ENCODE data around the gene URI1. TPM values are rescaled to one million over a fixed set of nuclear protein-coding genes. Genes with fewer than 3 reads are reported as not detected.

The URI1 gene
- total RNA-seq, 2 donors from 2014 or later, result 49.6 to 59.7 TPM

GRCh38 chr19:30059741-30060457 is 117.9 kb downstream of the URI1 start:
- Mint-ChIP-seq H3K9me3 (no peaks in the 10 kb centered on the region), H3K27ac (no peak overlapping the region), H3K36me3 (ENCODE audit: low read depth) (no peaks in the 10 kb centered on the region), H3K27me3 (ENCODE audit: insufficient read depth) (no peaks in the 10 kb centered on the region), H3K4me3 (no peak overlapping the region), H3K4me1 (no peaks in the 10 kb centered on the region)
- 92 to 94% methylated on average over 11 to 27 of the region's 27 CpGs for WGBS, 2 experiments (ENCODE audit: insufficient coverage in 1 of 2, insufficient read length in 1 of 2)
- no peak for TF ChIP-seq CTCF (conservative IDR thresholded peaks at IDR 0.05)
- Histone ChIP-seq H3K4me3 (ENCODE audit: low read length) (no peak overlapping the region), H3K4me1 (ENCODE audit: control insufficient read depth, insufficient read depth, low read length) (no peaks in the 10 kb centered on the region), H3K27me3 (ENCODE audit: control insufficient read depth, insufficient read depth, low read length, poor library complexity, severe bottlenecking) (no peaks in the 10 kb centered on the region), H3K9ac (ENCODE audit: extremely low read depth, low read length, poor library complexity, severe bottlenecking) (no peak overlapping the region), H3K9me3 (ENCODE audit: control insufficient read depth, low read length) (no peaks in the 10 kb centered on the region), H3K36me3 (ENCODE audit: control insufficient read depth, insufficient read depth, low read length) (no peaks in the 10 kb centered on the region), H3K27ac (ENCODE audit: low read depth, low read length) (peak overlapping the region; percentile 24)
- DNase-seq, result peak; percentile 28

DNA sequence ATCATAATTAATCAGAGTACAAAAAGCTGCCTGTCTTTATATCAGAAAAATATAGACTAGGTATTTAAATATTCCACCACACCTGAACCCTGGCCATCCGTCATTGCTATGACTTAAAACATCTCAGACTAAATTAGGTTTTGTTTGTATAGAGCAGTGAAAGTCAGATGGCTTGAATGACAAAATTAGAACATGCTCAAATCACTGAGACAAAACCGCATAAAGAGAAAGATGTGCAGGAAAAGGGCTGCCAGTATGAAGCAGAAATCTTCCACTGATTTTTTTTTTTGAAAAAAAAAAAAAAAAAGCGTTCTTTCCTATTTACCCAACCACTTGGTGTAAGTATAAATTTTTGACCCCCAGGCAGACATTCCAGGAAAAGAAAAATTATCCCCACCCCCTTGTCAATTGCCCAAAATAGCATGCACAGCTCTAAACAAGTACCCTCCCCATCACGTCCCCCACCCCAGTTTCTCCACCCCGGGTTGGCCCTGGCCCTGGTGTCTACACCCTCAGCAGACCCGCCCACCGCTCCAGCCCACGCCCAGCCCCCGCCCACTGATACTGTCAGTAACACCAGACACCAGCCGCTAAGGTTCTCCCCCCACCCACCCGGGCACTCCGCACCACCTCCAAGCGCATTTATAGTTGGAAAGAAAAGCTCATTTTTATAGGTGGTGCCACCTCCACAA is 118.6 kb downstream of the URI1 start:
- DNase-seq, result peak; percentile 51
- Mint-ChIP-seq H3K9me3 (no peaks in the 10 kb centered on the region), H3K27ac (no peak overlapping the region), H3K4me1 (no peaks in the 10 kb centered on the region), H3K4me3 (no peak overlapping the region), H3K36me3 (ENCODE audit: low read depth) (no peaks in the 10 kb centered on the region), H3K27me3 (ENCODE audit: insufficient read depth) (no peaks in the 10 kb centered on the region)
- no peaks in the 10 kb centered on the region for H3K4me1 ChIP-seq (ENCODE audit: control insufficient read depth, insufficient read depth, low read length)
- H3K9ac ChIP-seq (ENCODE audit: extremely low read depth, low read length, poor library complexity, severe bottlenecking), result no peak overlapping the region
- no peaks in the 10 kb centered on the region for H3K27me3 ChIP-seq (ENCODE audit: control insufficient read depth, insufficient read depth, low read length, poor library complexity, severe bottlenecking)
- WGBS, 2 experiments (ENCODE audit: insufficient coverage in 1 of 2, insufficient read length in 1 of 2), result 85 to 100% methylated on average over 1 to 12 of the region's 13 CpGs
- no peaks in the 10 kb centered on the region for H3K36me3 ChIP-seq (ENCODE audit: control insufficient read depth, insufficient read depth, low read length)
- H3K4me3 ChIP-seq (ENCODE audit: low read length), result no peak overlapping the region
- H3K27ac ChIP-seq (ENCODE audit: low read depth, low read length), result no peak overlapping the region
- no peak for TF ChIP-seq CTCF (conservative IDR thresholded peaks at IDR 0.05)
- H3K9me3 ChIP-seq (ENCODE audit: control insufficient read depth, low read length), result no peaks in the 10 kb centered on the region

DNA sequence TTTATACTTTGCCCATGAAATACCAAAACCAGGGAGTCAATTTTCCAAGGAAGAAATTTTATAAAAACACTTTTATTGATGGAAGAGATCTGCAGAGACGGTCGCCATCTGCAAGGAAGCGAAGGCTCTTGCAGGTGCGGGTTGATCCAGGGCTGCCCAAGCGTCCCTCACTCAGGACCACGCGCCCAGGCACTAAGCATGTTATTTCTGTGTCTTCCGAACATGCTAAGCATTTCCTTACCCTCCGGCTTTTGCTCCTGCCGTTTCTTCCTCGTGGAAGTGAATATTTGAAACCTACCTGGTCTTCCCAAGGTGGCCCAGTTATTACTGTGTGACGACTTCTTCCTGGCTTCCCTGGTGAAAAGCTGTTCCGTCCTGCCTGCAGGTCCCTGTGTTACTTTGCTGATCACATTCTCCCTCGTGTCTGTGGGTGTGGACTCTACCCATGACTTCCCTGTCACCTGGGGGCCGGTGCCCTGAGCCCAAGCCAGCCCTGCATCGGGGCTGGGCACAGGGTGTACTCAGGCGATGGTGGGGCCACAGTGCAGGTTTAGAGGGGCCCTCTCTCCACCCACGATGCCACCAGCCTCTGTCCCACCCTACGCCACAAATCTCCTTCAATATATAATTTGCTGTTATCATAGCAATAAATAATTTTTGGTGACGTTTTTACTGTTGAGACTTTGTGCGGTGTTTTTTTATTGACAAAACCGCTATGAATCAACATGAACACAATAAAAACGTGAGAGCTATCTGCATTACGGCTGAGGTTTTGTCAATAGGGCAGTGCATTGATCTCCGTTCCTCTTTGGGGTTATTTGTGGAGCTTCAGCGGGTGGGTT is 119.4 kb downstream of the URI1 start:
- DNase-seq, result peak; percentile 20
- TF ChIP-seq CTCF (conservative IDR thresholded peaks at IDR 0.05), result no peak
- Mint-ChIP-seq H3K4me3 (no peak overlapping the region), H3K9me3 (no peaks in the 10 kb centered on the region), H3K36me3 (ENCODE audit: low read depth) (no peaks in the 10 kb centered on the region), H3K27me3 (ENCODE audit: insufficient read depth) (no peaks in the 10 kb centered on the region), H3K4me1 (no peaks in the 10 kb centered on the region), H3K27ac (no peak overlapping the region)
- Histone ChIP-seq H3K27ac (ENCODE audit: low read depth, low read length) (no peak overlapping the region), H3K36me3 (ENCODE audit: control insufficient read depth, insufficient read depth, low read length) (no peaks in the 10 kb centered on the region), H3K4me3 (ENCODE audit: low read length) (no peak overlapping the region), H3K9ac (ENCODE audit: extremely low read depth, low read length, poor library complexity, severe bottlenecking) (no peak overlapping the region), H3K27me3 (ENCODE audit: control insufficient read depth, insufficient read depth, low read length, poor library complexity, severe bottlenecking) (no peaks in the 10 kb centered on the region), H3K4me1 (ENCODE audit: control insufficient read depth, insufficient read depth, low read length) (no peaks in the 10 kb centered on the region), H3K9me3 (ENCODE audit: control insufficient read depth, low read length) (no peaks in the 10 kb centered on the region)
- 88 to 94% methylated on average over 22 to 24 of the region's 26 CpGs for WGBS, 2 experiments (ENCODE audit: insufficient coverage in 1 of 2, insufficient read length in 1 of 2)

Measured in endodermal cell (in vitro differentiated cells).